HepG2 (cell line): Measurements from ENCODE around the gene FTL. TPM values are rescaled to one million over a fixed set of nuclear protein-coding genes. Genes with fewer than 3 reads are reported as not detected.

Experiments used
- ADNP ChIP-seq: sonication (generic); formaldehyde crosslinking; IDR thresholded peaks from 2 replicates; pipeline ENCODE4 v1.4.0; 2020; ENCODE audit warnings: missing genetic modification reagents
- HDAC2 ChIP-seq: sonication (generic); formaldehyde crosslinking; IDR thresholded peaks from 2 replicates; pipeline ENCODE4 v1.4.0; 2020; ENCODE audit warnings: missing genetic modification reagents
- HMG20B ChIP-seq: conservative IDR thresholded peaks from 2 replicates; pipeline ENCODE4 v1.6.1; 2016; ENCODE audit warnings: missing genetic modification reagents, missing compliant biosample characterization
- HNRNPK ChIP-seq: fragments of 200-400 bp; formaldehyde crosslinking; IDR thresholded peaks from 2 replicates; pipeline ENCODE4 v1.6.1; 2018; ENCODE audit warnings: low read length, low read depth, moderate library complexity, mild to moderate bottlenecking; ENCODE audit not compliant: poor library complexity, severe bottlenecking
- POLR2G ChIP-seq: fragments of 200-400 bp; formaldehyde crosslinking; IDR thresholded peaks from 2 replicates; pipeline ENCODE4 v1.6.1; 2018; ENCODE audit warnings: mild to moderate bottlenecking, low read depth, low read length, moderate library complexity
- PTBP1 ChIP-seq: fragments of 200-400 bp; formaldehyde crosslinking; IDR thresholded peaks from 2 replicates; pipeline ENCODE4 v1.6.1; 2018; ENCODE audit warnings: low read length, low read depth; ENCODE audit not compliant: poor library complexity, severe bottlenecking
- RARA ChIP-seq: IDR thresholded peaks from 2 replicates; pipeline ENCODE4 v1.6.1; 2016; ENCODE audit warnings: missing genetic modification reagents, missing compliant biosample characterization
- SSRP1 ChIP-seq: IDR thresholded peaks from 2 replicates; pipeline ENCODE4 v1.6.1; 2016; ENCODE audit warnings: control low read depth
- TBL1XR1 ChIP-seq: fragments of 150-350 bp; IDR thresholded peaks from 2 replicates; pipeline ENCODE4 v1.6.1; 2014; ENCODE audit warnings: borderline replicate concordance, low read length; ENCODE audit not compliant: partially characterized antibody
- ZBTB7A ChIP-seq: sonication (generic); formaldehyde crosslinking; IDR thresholded peaks from 2 replicates; pipeline ENCODE4 v1.8.0; 2022; ENCODE audit warnings: mild to moderate bottlenecking, missing genetic modification reagents
- ZNF180 ChIP-seq: sonication (generic); formaldehyde crosslinking; IDR thresholded peaks from 2 replicates; pipeline ENCODE4 v1.4.0; 2020; ENCODE audit warnings: low read depth, missing genetic modification reagents, borderline replicate concordance
- ZNF256 ChIP-seq: sonication (generic); formaldehyde crosslinking; conservative IDR thresholded peaks from 2 replicates; pipeline ENCODE4 v1.4.0; 2020; ENCODE audit warnings: missing genetic modification reagents
- ZNF264 ChIP-seq: sonication (generic); formaldehyde crosslinking; IDR thresholded peaks from 2 replicates; pipeline ENCODE4 v1.4.0; 2020; ENCODE audit warnings: missing genetic modification reagents
- ZNF432 ChIP-seq: sonication (generic); formaldehyde crosslinking; IDR thresholded peaks from 2 replicates; pipeline ENCODE4 v1.5.0; 2020; ENCODE audit warnings: missing genetic modification reagents, mild to moderate bottlenecking, borderline replicate concordance
- ZNF468 ChIP-seq: sonication (generic); formaldehyde crosslinking; IDR thresholded peaks from 2 replicates; pipeline ENCODE4 v1.8.0; 2022; ENCODE audit warnings: mild to moderate bottlenecking, moderate library complexity, missing genetic modification reagents
- ZNF557 ChIP-seq: sonication (generic); formaldehyde crosslinking; IDR thresholded peaks from 2 replicates; pipeline ENCODE4 v1.4.0; 2020; ENCODE audit warnings: missing genetic modification reagents
- ZNF652 ChIP-seq: IDR thresholded peaks from 2 replicates; pipeline ENCODE4 v1.6.1; 2016; ENCODE audit warnings: low read depth, borderline replicate concordance
- ZNF746 ChIP-seq: sonication (generic); formaldehyde crosslinking; IDR thresholded peaks from 2 replicates; pipeline ENCODE4 v1.8.0; 2022; ENCODE audit warnings: mild to moderate bottlenecking, missing genetic modification reagents
- ZNF768 ChIP-seq: sonication (generic); formaldehyde crosslinking; IDR thresholded peaks from 2 replicates; pipeline ENCODE4 v1.4.0; 2020; ENCODE audit warnings: missing genetic modification reagents
- ZNF772 ChIP-seq: sonication (generic); formaldehyde crosslinking; IDR thresholded peaks from 2 replicates; pipeline ENCODE4 v1.5.0; 2020; ENCODE audit warnings: mild to moderate bottlenecking, missing genetic modification reagents
- ZNF780A ChIP-seq: sonication (generic); formaldehyde crosslinking; IDR thresholded peaks from 2 replicates; pipeline ENCODE4 v1.8.0; 2022; ENCODE audit warnings: mild to moderate bottlenecking, missing genetic modification reagents, moderate library complexity
- ZNF782 ChIP-seq: sonication (generic); formaldehyde crosslinking; IDR thresholded peaks from 2 replicates; pipeline ENCODE4 v1.4.0; 2020; ENCODE audit warnings: missing genetic modification reagents, mild to moderate bottlenecking, borderline replicate concordance
- polyA plus RNA-seq, 8 experiments: library from polyadenylated mRNA; depleted of rRNA in 3 of 8; stranded (reverse) in 7 of 8; unstranded in 1 of 8; fragments of >200 nt; fragmentation: Illumina TruSeq in 4 of 8; extraction: Trizol in 4 of 8; gene quantifications; 2 replicates each; pipeline versions ENCODE4 v1.2.1 to v1.2.3, GENCODE V29; 2011 to 2016; ENCODE audit warnings: low read depth in 4 of 8, missing spikeins in 1 of 8, mixed read lengths in 1 of 8; ENCODE audit not compliant: insufficient read depth in 1 of 8
- total RNA-seq, 5 experiments: library from RNA; depleted of rRNA; stranded (reverse); fragments of >200 nt; fragmentation: Illumina TruSeq; extraction: Trizol; gene quantifications; 2 replicates each; pipeline ENCODE4 v1.2.3, GENCODE V29; 2016; ENCODE audit warnings: low read depth in 1 of 5
- TF ChIP-seq, protein P1 (sequence below): sonication (generic); formaldehyde crosslinking; IDR thresholded peaks from 2 replicates; pipeline ENCODE4 v1.5.0; 2020; ENCODE audit warnings: missing genetic modification reagents, mild to moderate bottlenecking, borderline replicate concordance

FTL gene
- total and polyA plus RNA-seq, 2 of the 13 experiments (the other 11 are each of a cell fraction or from before 2014, with no cell fraction given): 2,721 to 8,800 TPM

DNA sequence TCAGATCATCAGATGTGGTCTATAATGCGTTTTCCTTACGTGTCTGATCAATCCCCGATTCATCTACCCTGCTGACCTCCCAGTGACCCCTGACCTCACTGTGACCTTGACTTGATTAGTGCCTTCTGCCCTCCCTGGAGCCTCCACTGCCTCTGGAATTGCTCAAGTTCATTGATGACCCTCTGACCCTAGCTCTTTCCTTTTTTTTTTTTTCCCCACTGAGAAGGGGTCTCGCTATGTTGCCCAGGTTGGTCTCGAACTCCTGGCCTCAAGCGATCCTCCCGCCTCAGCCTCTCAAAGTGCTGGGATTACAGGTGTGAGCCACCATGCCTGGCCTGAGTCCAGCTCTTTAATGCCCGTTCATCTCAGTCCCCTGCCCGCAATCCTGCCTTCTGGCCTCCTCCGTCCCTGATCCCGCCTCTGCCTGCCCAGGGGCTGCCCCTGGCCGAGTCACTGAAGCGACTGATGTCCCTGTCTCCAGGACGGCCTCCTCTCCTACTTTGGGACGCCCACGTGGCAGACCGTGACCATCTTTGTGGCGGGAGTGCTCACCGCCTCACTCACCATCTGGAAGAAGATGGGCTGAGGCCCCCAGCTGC is 4.0 kb upstream of the FTL start (continued):
- TF ChIP-seq TBL1XR1 (peak; percentile 27), ZNF768 (peak; percentile 49; the same call in 1 of the 2 replicates), HDAC2 (CRISPR knock-in tag) (peak; percentile 29; the same call in 1 of the 2 replicates), ZNF772 (CRISPR knock-in tag) (no peak), ZNF256 (CRISPR knock-in tag) (no peak), HMG20B (CRISPR knock-in tag) (0 out of 2 replicates have a peak, but pooled peaks have one; percentile 37), ZBTB7A (CRISPR knock-in tag) (peak; percentile 34; the same call in 1 of the 2 replicates), POLR2G (peak; percentile 58), ZNF780A (CRISPR knock-in tag) (0 out of 2 replicates have a peak, but pooled peaks have one; percentile 56), ZNF468 (CRISPR knock-in tag) (no peak), PTBP1 (peak; percentile 74), SSRP1 (peak; percentile 49; the same call in 1 of the 2 replicates), RARA (CRISPR knock-in tag) (peak; percentile 93), ADNP (CRISPR knock-in tag) (0 out of 2 replicates have a peak, but pooled peaks have one; percentile 32), ZNF557 (CRISPR knock-in tag) (no peak), ZNF432 (CRISPR knock-in tag) (no peak), ZNF782 (CRISPR knock-in tag) (no peak), ZNF264 (CRISPR knock-in tag) (peak; percentile 60; the same call in 1 of the 2 replicates), ZNF652 (CRISPR knock-in tag) (no peak), ZNF180 (no peak), HNRNPK (no peak), ZNF746 (peak; percentile 35; the same call in 1 of the 2 replicates)
- TF ChIP-seq, protein P1, sequence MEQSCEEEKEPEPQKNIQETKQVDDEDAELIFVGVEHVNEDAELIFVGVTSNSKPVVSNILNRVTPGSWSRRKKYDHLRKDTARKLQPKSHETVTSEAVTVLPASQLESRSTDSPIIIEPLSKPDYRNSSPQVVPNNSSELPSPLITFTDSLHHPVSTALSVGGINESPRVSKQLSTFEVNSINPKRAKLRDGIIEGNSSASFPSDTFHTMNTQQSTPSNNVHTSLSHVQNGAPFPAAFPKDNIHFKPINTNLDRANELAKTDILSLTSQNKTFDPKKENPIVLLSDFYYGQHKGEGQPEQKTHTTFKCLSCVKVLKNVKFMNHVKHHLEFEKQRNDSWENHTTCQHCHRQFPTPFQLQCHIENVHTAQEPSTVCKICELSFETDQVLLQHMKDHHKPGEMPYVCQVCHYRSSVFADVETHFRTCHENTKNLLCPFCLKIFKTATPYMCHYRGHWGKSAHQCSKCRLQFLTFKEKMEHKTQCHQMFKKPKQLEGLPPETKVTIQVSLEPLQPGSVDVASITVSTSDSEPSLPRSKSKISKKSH (CRISPR knock-in tag): peak; percentile 52; the same call in 1 of the 2 replicates
